Suprapubic skin (tissue), 4 donors: ENCODE measurements around the gene JHY.

Experiments used
- CTCF ChIP-seq, 2 donors: fragments of 200-600 bp in 1 of 2; fragments of 450-650 bp in 1 of 2; sonication (generic) in 1 of 2; IDR thresholded peaks; one replicate each; pipeline ENCODE4 v1.5.1; 2016 to 2019; ENCODE audit warnings: antibody characterized with exemption in 2 of 2, mild to moderate bottlenecking in 1 of 2, moderate library complexity in 1 of 2
- POLR2A ChIP-seq, 2 donors: fragments of 450-650 bp; IDR thresholded peaks; one replicate each; pipeline ENCODE4 v1.6.1; 2017; ENCODE audit warnings: antibody characterized with exemption in 2 of 2, mild to moderate bottlenecking in 2 of 2, moderate library complexity in 2 of 2
- POLR2AphosphoS5 ChIP-seq, 3 donors: sonication (generic); formaldehyde crosslinking; IDR thresholded peaks; one replicate each; pipeline ENCODE4 v1.6.1; 2017; ENCODE audit warnings: antibody characterized with exemption in 3 of 3

GRCh38 chr11:122976061-122976733 is 93.6 kb downstream of the JHY start:
- TF ChIP-seq CTCF (IDR thresholded peaks at IDR 0.05) (no peak), POLR2AphosphoS5 (IDR thresholded peaks at IDR 0.05) (no peak), POLR2A (IDR thresholded peaks at IDR 0.05) (no peak)
